ENCODE data around the gene IRF2. TPM values are rescaled to one million over a fixed set of nuclear protein-coding genes. Genes with fewer than 3 reads are reported as not detected.

The IRF2 gene
- total RNA-seq, 4 donors from 2014 or later = 32.6 to 38.1 (median 36.6) TPM

GRCh38 chr4:184399512-184399908 lies 74.8 kb downstream of the IRF2 start:
- no peak for TF ChIP-seq CTCF (IDR thresholded peaks at IDR 0.05; ENCODE audit: low read depth)

GRCh38 chr4:184398741-184399511 lies 75.4 kb downstream of the IRF2 start:
- no peak for TF ChIP-seq CTCF (IDR thresholded peaks at IDR 0.05; ENCODE audit: low read depth)

GRCh38 chr4:184397516-184398163 lies 76.7 kb downstream of the IRF2 start:
- TF ChIP-seq CTCF (IDR thresholded peaks at IDR 0.05; ENCODE audit: low read depth) = no peak

GRCh38 chr4:184396570-184397515 lies 77.5 kb downstream of the IRF2 start:
- no peak for TF ChIP-seq CTCF (IDR thresholded peaks at IDR 0.05; ENCODE audit: low read depth)

GRCh38 chr4:184395971-184396391 lies 78.4 kb downstream of the IRF2 start:
- no peak for TF ChIP-seq CTCF (IDR thresholded peaks at IDR 0.05; ENCODE audit: low read depth)

GRCh38 chr4:184395451-184395917 lies 78.9 kb downstream of the IRF2 start:
- no peak for TF ChIP-seq CTCF (IDR thresholded peaks at IDR 0.05; ENCODE audit: low read depth)
